ENCODE data around the gene HAPLN3.
"Not testable (repeated sequence)": the region's sequence is repeated elsewhere in the genome, so short reads cannot be mapped to it uniquely, and the experiment has no call there.

Gene HAPLN3

GRCh38 chr15:88930579-88930978, 35.2 kb upstream of the HAPLN3 start:
- TF ChIP-seq CTCF (IDR thresholded peaks at IDR 0.05; ENCODE audit: low read depth, low read length) = no peak
- H3K4me3 ChIP-seq (ENCODE audit: low read depth, low read length) = no peak overlapping the region

DNA sequence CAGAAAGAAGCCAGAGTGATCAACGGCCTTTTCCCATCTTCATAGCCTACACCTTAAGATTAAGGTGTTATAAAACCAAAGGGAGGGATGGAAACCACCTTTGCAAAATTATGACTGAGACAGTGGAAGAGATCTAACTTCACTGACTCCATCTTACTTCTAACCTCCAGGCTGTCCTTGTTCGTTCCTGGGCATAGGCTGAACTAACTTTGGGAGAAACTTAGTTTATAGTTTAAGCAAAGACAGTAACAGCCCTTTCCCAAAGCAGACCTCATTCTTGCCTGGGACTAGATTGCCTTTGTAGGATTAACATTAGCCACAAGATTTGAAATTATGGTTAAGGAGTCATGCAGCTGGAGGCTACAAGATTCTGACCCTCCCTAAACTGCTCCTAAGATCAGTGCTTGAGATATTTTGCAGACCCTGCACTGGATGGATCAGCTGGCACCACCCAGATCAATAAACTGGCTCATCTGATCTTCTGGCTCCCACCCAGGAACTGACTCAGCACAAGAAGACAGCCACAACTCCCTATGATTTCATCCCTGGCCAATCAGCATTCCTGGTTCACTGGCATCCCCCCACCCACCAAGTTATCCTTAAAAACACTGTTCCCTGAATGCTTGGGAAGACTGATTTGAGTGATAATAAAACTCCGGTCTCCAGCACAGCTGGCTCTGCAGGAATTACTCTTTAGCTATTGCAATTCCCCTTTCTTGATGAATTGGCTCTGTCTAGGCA, 34.2 kb upstream of the HAPLN3 start:
- H3K4me3 ChIP-seq (ENCODE audit: low read depth, low read length) = not testable (repeated sequence)

GRCh38 chr15:88928192-88928591, 32.8 kb upstream of the HAPLN3 start:
- not testable (repeated sequence) for H3K4me3 ChIP-seq (ENCODE audit: low read depth, low read length)

DNA sequence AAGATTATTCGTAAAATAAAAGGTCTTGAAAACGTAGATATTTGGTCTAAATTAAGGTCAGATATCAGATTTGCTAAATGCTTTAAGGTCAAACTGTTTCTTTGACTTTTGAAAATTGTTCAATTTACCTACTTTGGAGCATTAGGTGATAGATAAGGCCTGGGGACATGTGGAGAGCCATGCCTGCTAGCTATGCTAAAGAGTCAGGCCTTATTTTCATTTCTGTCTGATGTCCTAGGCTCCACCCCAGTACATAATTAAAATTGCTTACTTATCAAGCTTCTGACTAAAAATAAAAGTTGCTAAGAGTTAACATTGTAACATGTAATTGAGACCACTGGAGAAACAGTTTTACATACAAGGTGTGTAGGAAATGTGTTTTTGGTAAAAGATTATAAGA, 30.3 kb upstream of the HAPLN3 start:
- not testable (repeated sequence) for H3K4me3 ChIP-seq (ENCODE audit: low read depth, low read length)

DNA sequence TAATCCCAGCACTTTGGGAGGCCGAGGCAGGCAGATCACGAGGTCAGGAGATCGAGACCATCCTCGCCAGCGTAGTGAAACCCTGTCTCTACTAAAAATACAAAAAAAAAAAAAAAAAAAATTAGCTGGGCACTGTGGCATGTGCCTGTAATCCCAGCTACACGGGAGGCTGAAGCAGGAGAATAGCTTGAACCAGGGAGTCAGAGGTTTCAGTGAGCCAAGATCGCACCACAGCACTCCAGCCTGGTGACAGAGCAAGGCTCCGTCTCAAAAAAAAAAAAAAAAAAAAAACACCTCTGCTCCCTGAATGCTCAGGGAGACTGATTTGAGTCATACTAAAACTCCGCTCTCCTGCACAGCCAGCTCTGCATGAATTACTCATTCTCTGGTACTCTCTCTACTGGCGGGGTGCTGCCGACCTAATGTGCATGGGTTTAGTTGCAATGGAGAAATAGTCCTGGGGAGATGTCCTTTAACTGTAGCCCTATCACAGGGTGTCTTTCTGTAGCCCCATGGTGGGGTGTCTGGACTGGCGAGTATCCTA, 25.6 kb upstream of the HAPLN3 start:
- not testable (repeated sequence) for H3K4me3 ChIP-seq (ENCODE audit: low read depth, low read length)

DNA sequence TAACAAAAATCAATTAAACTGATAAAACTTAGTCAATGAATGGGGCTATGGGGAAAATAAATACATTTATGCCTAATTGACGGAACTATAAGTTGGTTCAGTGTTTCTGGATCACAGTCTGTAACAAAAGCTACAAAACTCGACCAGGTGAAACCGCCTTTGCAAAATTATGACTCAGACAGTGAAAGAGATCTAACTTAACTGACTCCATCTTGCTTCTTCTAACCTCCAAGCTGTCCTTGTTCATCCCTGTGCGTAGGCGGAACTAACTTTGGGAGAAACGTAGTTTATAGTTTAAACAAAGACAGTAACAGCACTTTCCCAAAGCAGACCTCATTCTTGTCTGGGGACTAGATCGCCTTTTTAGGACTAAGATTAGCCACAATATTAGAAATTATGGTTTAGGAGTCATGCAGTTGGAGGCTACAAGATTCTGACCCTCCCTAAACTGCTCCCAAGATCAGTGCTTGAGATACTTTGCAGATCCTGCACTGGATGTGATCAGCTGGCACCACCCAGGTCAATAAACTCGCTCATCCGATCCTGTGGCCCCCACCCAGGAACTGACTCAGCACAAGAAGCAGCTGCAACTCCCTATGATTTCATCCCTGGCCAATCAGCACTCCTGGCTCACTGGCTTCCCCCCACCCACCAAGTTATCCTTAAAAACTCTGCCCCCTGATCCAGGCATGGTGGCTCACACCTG, 25.0 kb upstream of the HAPLN3 start:
- H3K4me3 ChIP-seq (ENCODE audit: low read depth, low read length) = no peak overlapping the region
- no peak for TF ChIP-seq CTCF (IDR thresholded peaks at IDR 0.05; ENCODE audit: low read depth, low read length)

DNA sequence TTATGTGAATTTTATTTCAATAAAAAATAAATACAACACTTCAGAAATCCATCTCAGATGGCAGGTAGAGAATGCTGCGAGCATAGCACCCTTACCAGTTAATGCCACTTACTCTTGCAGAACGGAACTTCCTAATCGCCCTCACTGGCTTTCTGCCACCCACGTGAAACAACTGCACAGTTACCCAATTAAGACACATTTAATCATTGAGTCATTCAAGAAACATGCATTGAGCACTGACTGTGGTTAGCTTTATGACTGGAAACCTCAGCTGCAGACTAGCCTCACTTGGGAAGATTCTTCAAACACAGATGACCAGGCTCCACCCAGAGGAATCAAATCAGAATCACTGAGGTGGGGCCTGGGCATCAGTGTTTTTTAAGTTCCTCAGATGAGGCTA, 23.4 kb upstream of the HAPLN3 start:
- H3K4me3 ChIP-seq (ENCODE audit: low read depth, low read length) = no peak overlapping the region
- TF ChIP-seq CTCF (IDR thresholded peaks at IDR 0.05; ENCODE audit: low read depth, low read length) = no peak

GRCh38 chr15:88917760-88918159, 22.4 kb upstream of the HAPLN3 start:
- no peak overlapping the region for H3K4me3 ChIP-seq (ENCODE audit: low read depth, low read length)
- TF ChIP-seq CTCF (IDR thresholded peaks at IDR 0.05; ENCODE audit: low read depth, low read length) = no peak

GRCh38 chr15:88915354-88915753, 20.0 kb upstream of the HAPLN3 start:
- no peak for TF ChIP-seq CTCF (IDR thresholded peaks at IDR 0.05; ENCODE audit: low read depth, low read length)
- H3K4me3 ChIP-seq (ENCODE audit: low read depth, low read length) = no peak overlapping the region
